Trophoblast cell (in vitro differentiated cells and primary cell): ENCODE results near the gene SIX5.

Source experiments
- DNase-seq, 2 donors: peaks; one replicate each; pipeline ENCODE4 v3.0.0-alpha.2; 2016
- H2AFZ ChIP-seq: 2 replicates; pipeline ENCODE4 v1.6.1; 2013; ENCODE audit warnings: low read length, moderate library complexity, mild to moderate bottlenecking; ENCODE audit not compliant: insufficient read depth, poor library complexity
- H2AK5ac ChIP-seq: 2 replicates; pipeline ENCODE4 v1.6.1; 2013; ENCODE audit warnings: mild to moderate bottlenecking, low read length
- H2BK120ac ChIP-seq: 2 replicates; pipeline ENCODE4 v1.6.1; 2013; ENCODE audit warnings: low read length, mild to moderate bottlenecking, moderate library complexity; ENCODE audit not compliant: insufficient read depth, poor library complexity
- H2BK12ac ChIP-seq: 2 replicates; pipeline ENCODE4 v1.6.1; 2013; ENCODE audit warnings: mild to moderate bottlenecking, low read length, moderate library complexity
- H2BK5ac ChIP-seq: 2 replicates; pipeline ENCODE4 v1.6.1; 2013; ENCODE audit warnings: low read length, low read depth, moderate library complexity, mild to moderate bottlenecking; ENCODE audit not compliant: poor library complexity
- H3K14ac ChIP-seq: 2 replicates; pipeline ENCODE4 v1.6.1; 2013; ENCODE audit warnings: mild to moderate bottlenecking, low read length
- H3K18ac ChIP-seq: 2 replicates; pipeline ENCODE4 v1.6.1; 2013; ENCODE audit warnings: mild to moderate bottlenecking, low read length
- H3K23ac ChIP-seq: 2 replicates; pipeline ENCODE4 v1.6.1; 2013; ENCODE audit warnings: low read length
- H3K27ac ChIP-seq: 2 replicates; pipeline ENCODE4 v1.5.1; 2013; ENCODE audit warnings: low read depth, mild to moderate bottlenecking, inconsistent platforms, low read length, moderate library complexity
- H3K27me3 ChIP-seq: 2 replicates; pipeline ENCODE4 v1.6.1; 2013; ENCODE audit warnings: inconsistent platforms, mild to moderate bottlenecking, low read length, moderate library complexity; ENCODE audit not compliant: insufficient read depth
- H3K36me3 ChIP-seq, 2 experiments: 1 replicate in 1 of 2; 2 replicates in 1 of 2; pipeline ENCODE4 v1.6.1; 2013; ENCODE audit warnings: low read length in 2 of 2, mild to moderate bottlenecking in 2 of 2, moderate library complexity in 1 of 2; ENCODE audit not compliant: insufficient read depth in 2 of 2, control insufficient read depth in 1 of 2
- H3K4ac ChIP-seq: 2 replicates; pipeline ENCODE4 v1.6.1; 2013; ENCODE audit warnings: low read depth, mild to moderate bottlenecking, low read length, moderate library complexity
- H3K4me1 ChIP-seq, 2 experiments: 1 replicate in 1 of 2; 2 replicates in 1 of 2; pipeline ENCODE4 v1.6.1; 2013; ENCODE audit warnings: low read length in 2 of 2, mild to moderate bottlenecking in 2 of 2, moderate library complexity in 1 of 2; ENCODE audit not compliant: insufficient read depth in 2 of 2, control insufficient read depth in 1 of 2
- H3K4me2 ChIP-seq: 2 replicates; pipeline ENCODE4 v1.6.1; 2013; ENCODE audit warnings: inconsistent platforms, mild to moderate bottlenecking, low read length, moderate library complexity
- H3K4me3 ChIP-seq: 2 replicates; pipeline ENCODE4 v1.5.1; 2013; ENCODE audit warnings: mild to moderate bottlenecking, low read depth, low read length, inconsistent platforms
- H3K79me1 ChIP-seq: one replicate; pipeline ENCODE4 v1.6.1; 2013; ENCODE audit warnings: low read length
- H3K79me2 ChIP-seq: 2 replicates; pipeline ENCODE4 v1.6.1; 2013; ENCODE audit warnings: low read length, mild to moderate bottlenecking; ENCODE audit not compliant: control insufficient read depth, insufficient read depth, poor library complexity
- H3K9ac ChIP-seq: 2 replicates; pipeline ENCODE4 v1.6.1; 2013; ENCODE audit warnings: mild to moderate bottlenecking, low read length
- H3K9me3 ChIP-seq: 2 replicates; pipeline ENCODE4 v1.6.1; 2013; ENCODE audit warnings: low read depth, mild to moderate bottlenecking, control low read depth, inconsistent platforms, low read length; ENCODE audit not compliant: insufficient read depth
- H4K12ac ChIP-seq: 2 replicates; pipeline ENCODE4 v1.6.1; 2013; ENCODE audit warnings: low read depth, mild to moderate bottlenecking, low read length, moderate library complexity
- H4K8ac ChIP-seq: 2 replicates; pipeline ENCODE4 v1.6.1; 2013; ENCODE audit warnings: low read depth, mild to moderate bottlenecking, low read length, moderate library complexity
- H4K91ac ChIP-seq: one replicate; pipeline ENCODE4 v1.6.1; 2013; ENCODE audit warnings: low read depth, mild to moderate bottlenecking, low read length, moderate library complexity
- WGBS: extraction: QIAGEN DNeasy Blood & Tissue Kit; methylation state at CpG from one replicate; pipeline ENCODE4 v1.1.7; 2013; ENCODE audit warnings: missing lambda C conversion rate; ENCODE audit not compliant: insufficient read length, insufficient coverage; ENCODE audit errors: extremely low coverage; 5-methylcytosine and 5-hydroxymethylcytosine counted together

The SIX5 gene

DNA sequence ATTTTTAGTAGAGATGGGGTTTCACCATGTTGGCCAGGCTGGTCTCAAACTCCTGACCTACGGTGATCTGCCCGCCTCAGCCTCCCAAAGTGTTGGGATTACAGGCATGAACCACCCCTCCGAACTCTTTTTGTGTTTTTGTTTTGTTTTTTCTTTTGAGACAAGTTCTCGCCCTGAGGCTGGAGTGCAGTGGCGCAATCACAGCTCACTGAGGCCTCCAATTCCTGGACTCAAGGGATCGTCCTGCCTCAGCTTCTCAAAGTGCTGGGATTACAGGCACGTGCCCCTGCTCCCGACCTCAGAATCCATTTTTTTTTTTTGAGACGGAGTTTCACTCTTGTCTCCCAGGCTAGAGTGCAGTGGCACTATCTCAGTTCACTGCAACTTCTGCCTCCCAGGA, 11.4 kb downstream of the SIX5 start:
- Histone ChIP-seq H3K18ac (no peak overlapping the region), H3K4me3 (no peak overlapping the region), H3K14ac (no peak overlapping the region), H3K9me3 (peaks cover 4% of the 10 kb centered on the region), H4K12ac (no peak overlapping the region), H3K9ac (no peak overlapping the region), H3K36me3 (no peaks in the 10 kb centered on the region), H2BK5ac (no peak overlapping the region), H3K27me3 (no peaks in the 10 kb centered on the region), H2BK120ac (no peak overlapping the region), H3K4me2 (no peak overlapping the region), H4K91ac (no peak overlapping the region), H4K8ac (no peak overlapping the region), H3K79me1 (no peaks in the 10 kb centered on the region), H2BK12ac (no peak overlapping the region), H2AK5ac (no peak overlapping the region), H3K23ac (no peak overlapping the region), H3K27ac (no peak overlapping the region), H3K79me2 (no peaks in the 10 kb centered on the region), H3K4me1 (no peaks in the 10 kb centered on the region), H2AFZ (no peak overlapping the region), H3K4ac (no peak overlapping the region)
- no CpG with 5 or more reads among the region's 9 CpGs for WGBS
- DNase-seq, result peak in 1 of 2 donors; percentile 37

DNA sequence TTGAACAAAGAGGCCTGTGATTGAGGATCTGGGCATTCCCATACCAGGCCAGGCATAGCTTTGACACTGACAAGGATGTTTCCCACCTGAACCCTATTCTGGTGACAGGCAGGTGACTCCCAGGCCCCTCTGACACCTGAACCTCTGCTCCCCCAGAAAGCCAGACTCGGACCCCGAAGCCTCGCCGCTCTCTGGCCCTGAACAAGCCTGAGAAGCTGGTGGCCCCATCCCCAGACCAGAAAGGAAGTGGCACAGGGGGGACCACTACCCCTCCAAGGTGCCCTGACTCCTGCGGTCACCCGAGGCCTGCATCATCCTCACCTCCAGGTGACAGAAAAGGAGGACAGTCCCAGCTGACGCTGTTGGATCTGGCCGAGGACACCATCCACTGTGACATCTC, 14.7 kb downstream of the SIX5 start:
- DNase-seq, result no peak
- H3K4me2 ChIP-seq, result no peak overlapping the region
- H2BK12ac ChIP-seq, result no peak overlapping the region
- H3K18ac ChIP-seq, result no peak overlapping the region
- H3K23ac ChIP-seq, result no peak overlapping the region
- H3K9ac ChIP-seq, result no peak overlapping the region
- H3K27me3 ChIP-seq, result no peaks in the 10 kb centered on the region
- no peak overlapping the region for H3K14ac ChIP-seq
- no peaks in the 10 kb centered on the region for H3K79me2 ChIP-seq
- no peak overlapping the region for H2AFZ ChIP-seq
- H2BK120ac ChIP-seq, result no peak overlapping the region
- no peaks in the 10 kb centered on the region for H3K36me3 ChIP-seq
- H4K91ac ChIP-seq, result no peak overlapping the region
- no peaks in the 10 kb centered on the region for H3K4me1 ChIP-seq
- WGBS, result no CpG with 5 or more reads among the region's 8 CpGs
- H3K27ac ChIP-seq, result no peak overlapping the region
- H2BK5ac ChIP-seq, result no peak overlapping the region
- H3K79me1 ChIP-seq, result no peaks in the 10 kb centered on the region
- H2AK5ac ChIP-seq, result no peak overlapping the region
- no peak overlapping the region for H4K12ac ChIP-seq
- H4K8ac ChIP-seq, result no peak overlapping the region
- H3K4ac ChIP-seq, result no peak overlapping the region
- no peaks in the 10 kb centered on the region for H3K9me3 ChIP-seq
- no peak overlapping the region for H3K4me3 ChIP-seq

DNA sequence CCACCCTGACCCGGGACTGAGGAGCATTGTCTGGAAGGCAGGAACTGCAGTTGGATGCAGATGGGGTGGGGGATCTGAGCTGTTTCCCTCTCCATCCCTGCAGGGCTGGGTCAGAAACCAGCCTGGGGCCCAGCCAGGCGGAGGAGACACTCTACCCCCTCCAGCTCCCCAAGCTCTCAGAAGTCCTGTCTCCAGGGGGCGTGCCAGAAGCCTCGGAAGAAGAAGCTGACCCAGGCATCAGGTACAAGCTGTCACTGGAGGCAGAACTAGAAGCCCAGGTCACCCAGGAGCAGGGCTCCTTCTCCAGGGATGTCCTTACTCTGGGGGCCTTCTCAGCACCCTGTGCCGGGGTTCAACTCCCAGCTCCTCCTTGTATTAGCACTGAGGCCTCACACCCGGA, 15.5 kb downstream of the SIX5 start:
- Histone ChIP-seq H4K12ac (no peak overlapping the region), H3K23ac (no peak overlapping the region), H3K9me3 (no peaks in the 10 kb centered on the region), H3K27ac (no peak overlapping the region), H3K4me2 (no peak overlapping the region), H3K79me2 (no peaks in the 10 kb centered on the region), H2BK120ac (no peak overlapping the region), H3K79me1 (no peaks in the 10 kb centered on the region), H2BK5ac (no peak overlapping the region), H3K27me3 (no peaks in the 10 kb centered on the region), H3K9ac (no peak overlapping the region), H4K8ac (no peak overlapping the region), H3K14ac (no peak overlapping the region), H4K91ac (no peak overlapping the region), H2AK5ac (no peak overlapping the region), H3K4me3 (no peak overlapping the region), H2BK12ac (no peak overlapping the region), H3K4me1 (no peaks in the 10 kb centered on the region), H3K4ac (no peak overlapping the region), H3K36me3 (no peaks in the 10 kb centered on the region), H2AFZ (no peak overlapping the region), H3K18ac (no peak overlapping the region)
- WGBS, result no CpG with 5 or more reads among the region's 6 CpGs
- no peak for DNase-seq

DNA sequence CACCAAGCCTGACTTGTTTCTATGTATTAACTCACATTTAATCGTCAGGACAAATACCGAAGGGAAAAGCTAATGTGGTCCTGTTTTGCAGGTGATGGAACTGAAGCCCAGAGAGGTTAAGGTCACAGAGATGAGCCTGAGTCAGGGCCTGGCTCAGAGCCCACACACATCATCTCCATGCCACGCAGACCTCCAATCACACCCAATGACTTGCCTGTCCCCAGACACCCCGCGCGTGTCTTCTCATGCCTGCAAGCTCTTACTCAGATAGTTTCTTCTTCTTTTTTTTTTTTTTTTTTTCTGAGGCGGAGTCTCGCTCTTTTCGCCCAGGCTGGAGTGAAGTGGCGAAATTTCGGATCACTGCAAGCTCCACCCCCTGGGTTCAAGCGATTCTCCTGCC, 16.4 kb downstream of the SIX5 start:
- no peak overlapping the region for H2BK5ac ChIP-seq
- no peak overlapping the region for H2BK12ac ChIP-seq
- H3K36me3 ChIP-seq, result no peaks in the 10 kb centered on the region
- no peak overlapping the region for H4K12ac ChIP-seq
- H3K9me3 ChIP-seq, result no peaks in the 10 kb centered on the region
- no peaks in the 10 kb centered on the region for H3K79me2 ChIP-seq
- no peaks in the 10 kb centered on the region for H3K4me1 ChIP-seq
- no peak overlapping the region for H3K4me2 ChIP-seq
- H4K8ac ChIP-seq, result no peak overlapping the region
- no peak overlapping the region for H2AK5ac ChIP-seq
- no peak overlapping the region for H3K4ac ChIP-seq
- H3K27ac ChIP-seq, result no peak overlapping the region
- no peak overlapping the region for H3K14ac ChIP-seq
- no peak overlapping the region for H3K18ac ChIP-seq
- no peaks in the 10 kb centered on the region for H3K27me3 ChIP-seq
- no peak overlapping the region for H2BK120ac ChIP-seq
- H3K9ac ChIP-seq, result no peak overlapping the region
- H3K23ac ChIP-seq, result no peak overlapping the region
- no CpG with 5 or more reads among the region's 12 CpGs for WGBS
- H3K4me3 ChIP-seq, result no peak overlapping the region
- DNase-seq, result no peak
- H2AFZ ChIP-seq, result no peak overlapping the region
- no peaks in the 10 kb centered on the region for H3K79me1 ChIP-seq
- no peak overlapping the region for H4K91ac ChIP-seq
